GM21526 (cell line): ENCODE measurements around the gene FAM174A.
A peak's percentile ranks its signal among the peaks of the same experiment; 100 is the strongest.
"Not testable (repeated sequence)": the region's sequence is repeated elsewhere in the genome, so short reads cannot be mapped to it uniquely, and the experiment has no call there.

Experiments
- ATAC-seq: cut with Tn5 transposase; IDR thresholded peaks from one replicate; pipeline ENCODE4 v1.9.1; 2021; ENCODE audit warnings: moderate library complexity; ENCODE audit not compliant: unreplicated experiment, low FRiP score

Gene FAM174A

DNA sequence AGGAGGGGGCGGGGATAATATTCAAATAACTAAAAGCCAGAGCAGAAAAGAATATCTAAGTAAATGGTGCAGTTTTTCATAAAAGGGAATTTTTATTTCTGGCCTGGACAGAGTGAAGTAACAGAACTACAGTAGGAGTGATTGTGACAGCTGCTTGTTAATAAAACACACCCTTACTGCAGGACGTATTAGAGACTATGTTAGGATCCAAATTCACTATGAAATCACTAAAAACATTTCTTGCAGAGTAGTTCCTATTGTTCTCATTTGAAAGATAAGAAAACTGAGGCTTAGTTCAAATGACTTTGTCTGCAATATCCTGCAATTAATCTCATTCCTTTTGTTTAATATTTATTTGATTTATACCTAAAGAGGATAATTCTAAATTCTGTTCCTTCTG, 39.5 kb downstream of the FAM174A start:
- ATAC-seq: no peak

- ATAC-seq: no peak
Observed at GRCh38 chr5:100575815-100576214, 40.6 kb downstream of the FAM174A start.

DNA sequence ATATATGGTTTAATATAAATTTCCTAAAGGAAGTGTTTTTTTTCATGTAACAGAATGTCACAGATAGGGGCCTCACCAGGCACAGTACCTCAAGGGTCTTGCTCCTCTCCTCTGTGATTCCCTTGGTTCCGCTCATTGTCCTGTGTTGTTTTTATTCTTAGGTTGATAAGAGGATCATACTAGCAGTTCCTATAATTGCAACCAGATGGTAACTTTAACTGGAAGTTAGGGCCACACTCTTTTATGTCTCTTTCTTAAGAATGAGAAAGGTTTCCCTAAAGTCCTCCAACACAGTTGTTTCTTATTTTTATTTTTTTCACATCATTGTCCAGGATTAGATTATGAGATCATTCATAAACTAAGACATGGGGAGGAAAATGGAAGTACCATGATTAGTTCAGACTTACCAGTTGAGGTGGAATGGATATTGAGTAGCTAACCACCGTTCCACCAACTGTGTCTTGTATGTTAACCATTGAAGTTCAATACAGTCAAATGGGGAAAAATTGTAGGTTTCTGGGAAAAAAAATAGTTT, 41.1 kb downstream of the FAM174A start:
- ATAC-seq: no peak

DNA sequence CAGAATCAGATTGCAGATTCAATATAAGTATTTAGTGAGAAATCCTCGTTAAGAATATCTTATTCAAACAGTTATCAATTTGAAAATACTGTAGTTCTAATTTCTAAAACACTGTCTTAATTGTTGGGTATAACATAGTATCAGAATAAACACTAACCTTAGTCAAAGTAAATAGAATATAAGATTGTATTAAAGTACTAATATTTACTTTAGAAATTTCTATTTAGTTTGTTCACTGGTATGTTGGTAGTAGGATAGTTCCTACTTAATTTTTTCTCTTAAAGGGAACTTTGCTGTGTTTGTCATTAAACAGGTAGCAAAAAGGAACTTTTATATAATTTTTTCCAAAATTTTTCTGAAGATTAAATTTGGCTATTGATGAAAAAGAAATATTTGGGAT, 42.3 kb downstream of the FAM174A start:
- ATAC-seq: no peak

GRCh38 chr5:100584069-100584468, 48.9 kb downstream of the FAM174A start:
- ATAC-seq: peak; percentile 96

GRCh38 chr5:100584889-100585288, 49.7 kb downstream of the FAM174A start:
- no peak for ATAC-seq

DNA sequence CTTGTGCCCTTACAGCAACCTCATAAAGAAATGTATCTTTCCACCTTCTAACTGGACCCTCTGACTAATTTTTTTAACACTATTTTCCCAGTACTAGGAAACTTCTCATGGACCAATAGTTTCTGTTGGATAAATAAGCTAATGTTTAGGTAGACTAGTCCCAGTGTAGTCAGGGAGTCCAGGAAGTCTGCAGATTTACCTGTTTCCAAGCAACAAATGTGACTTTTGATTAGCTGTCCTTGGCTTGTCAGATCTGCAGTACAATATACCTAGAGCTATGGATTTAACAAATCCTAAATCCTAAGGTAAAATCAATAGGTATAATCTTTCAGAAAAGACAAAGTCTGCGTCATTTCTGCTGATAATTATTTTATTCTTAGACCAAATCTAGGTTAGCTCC, 55.7 kb downstream of the FAM174A start:
- no peak for ATAC-seq

- ATAC-seq: no peak
Observed at GRCh38 chr5:100595152-100595811, 60.1 kb downstream of the FAM174A start.

GRCh38 chr5:100595812-100596173, 60.6 kb downstream of the FAM174A start:
- ATAC-seq: no peak

- no peak for ATAC-seq
Observed at GRCh38 chr5:100598446-100598845, 63.3 kb downstream of the FAM174A start.

- no peak for ATAC-seq
Observed at GRCh38 chr5:100600298-100600994, 65.3 kb downstream of the FAM174A start.

GRCh38 chr5:100603141-100603540, 68.0 kb downstream of the FAM174A start:
- no peak for ATAC-seq

- not testable (repeated sequence) for ATAC-seq
Observed at GRCh38 chr5:100604021-100604420, 68.8 kb downstream of the FAM174A start.

DNA sequence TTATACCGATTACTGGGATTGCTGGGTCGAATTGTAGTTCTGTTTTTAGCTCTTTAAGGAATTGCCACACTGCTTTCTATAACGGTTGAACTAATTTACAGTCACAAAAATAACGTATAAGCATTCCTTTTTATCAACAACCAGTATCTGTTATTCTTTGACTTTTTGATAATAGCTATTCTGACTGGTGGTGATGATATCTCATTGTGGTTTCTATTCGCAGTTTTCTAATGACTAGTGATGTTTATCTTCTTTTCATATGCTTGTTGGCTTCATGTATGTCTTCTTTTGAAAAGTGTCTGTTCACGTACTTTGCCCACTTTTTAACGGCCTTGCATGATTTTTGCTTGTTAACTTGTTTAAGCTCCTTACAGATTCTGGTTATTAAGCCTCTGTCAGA, 74.4 kb downstream of the FAM174A start:
- ATAC-seq: no peak

DNA sequence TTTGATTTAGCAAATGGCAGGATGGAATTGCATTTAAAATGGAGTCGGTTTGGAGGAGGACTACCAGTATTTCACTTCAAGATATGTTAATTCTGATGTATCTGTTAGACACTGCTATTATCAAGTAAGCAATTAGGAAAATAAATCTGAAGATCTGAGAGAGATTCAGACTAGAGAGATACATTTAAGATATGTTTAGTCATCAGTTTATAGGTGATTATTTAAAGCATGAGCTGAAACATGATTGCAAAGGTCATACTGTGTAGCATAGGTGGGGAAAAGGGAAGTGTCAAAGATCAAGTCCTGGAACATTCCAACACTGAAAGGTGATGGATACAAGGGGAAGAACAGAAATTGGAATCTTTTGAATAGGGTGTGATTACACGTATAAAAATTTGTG, 79.1 kb downstream of the FAM174A start:
- no peak for ATAC-seq

- no peak for ATAC-seq
Observed at GRCh38 chr5:100615362-100615761, 80.2 kb downstream of the FAM174A start.

- ATAC-seq: no peak
Observed at GRCh38 chr5:100616291-100616690, 81.1 kb downstream of the FAM174A start.

- ATAC-seq: no peak
Observed at GRCh38 chr5:100616981-100617380, 81.8 kb downstream of the FAM174A start.

GRCh38 chr5:100623719-100624118, 88.5 kb downstream of the FAM174A start:
- ATAC-seq: peak; percentile 88

- ATAC-seq: peak; percentile 89
Observed at GRCh38 chr5:100634937-100635534, 99.9 kb downstream of the FAM174A start.
